Measurements from ENCODE around the gene CTNNA2.
A peak's percentile ranks its signal among the peaks of the same experiment; 100 is the strongest.

Gene CTNNA2

GRCh38 chr2:80461505-80462197, 948.8 kb downstream of the CTNNA2 start:
- DNase-seq = no peak

- DNase-seq = no peak
Measured at GRCh38 chr2:80462654-80463053, 949.8 kb downstream of the CTNNA2 start.

- DNase-seq = no peak
Measured at GRCh38 chr2:80464275-80464674, 951.4 kb downstream of the CTNNA2 start.

GRCh38 chr2:80467262-80467811, 954.5 kb downstream of the CTNNA2 start:
- no peak for DNase-seq

- no peak for DNase-seq
Measured at GRCh38 chr2:80469428-80469827, 956.6 kb downstream of the CTNNA2 start.

- no peak for DNase-seq
Measured at GRCh38 chr2:80473069-80473468, 960.2 kb downstream of the CTNNA2 start.

GRCh38 chr2:80473796-80474195, 960.9 kb downstream of the CTNNA2 start:
- DNase-seq = no peak

GRCh38 chr2:80475970-80476369, 963.1 kb downstream of the CTNNA2 start:
- DNase-seq = no peak

GRCh38 chr2:80476535-80477117, 963.8 kb downstream of the CTNNA2 start:
- DNase-seq = no peak

- DNase-seq = no peak
Measured at GRCh38 chr2:80482276-80482675, 969.4 kb downstream of the CTNNA2 start.

GRCh38 chr2:80489717-80490116, 976.9 kb downstream of the CTNNA2 start:
- no peak for DNase-seq

- DNase-seq = no peak
Measured at GRCh38 chr2:80490964-80491363, 978.1 kb downstream of the CTNNA2 start.

- DNase-seq = no peak
Measured at GRCh38 chr2:80496346-80496745, 983.5 kb downstream of the CTNNA2 start.

- no peak for DNase-seq
Measured at GRCh38 chr2:80496775-80497174, 983.9 kb downstream of the CTNNA2 start.

GRCh38 chr2:80499095-80499494, 986.2 kb downstream of the CTNNA2 start:
- peak; percentile 58 for DNase-seq

- DNase-seq = no peak
Measured at GRCh38 chr2:80501874-80502624, 989.2 kb downstream of the CTNNA2 start.

GRCh38 chr2:80506563-80506962, 993.7 kb downstream of the CTNNA2 start:
- no peak for DNase-seq

GRCh38 chr2:80510716-80511115, 997.9 kb downstream of the CTNNA2 start:
- no peak for DNase-seq

- no peak for DNase-seq
Measured at GRCh38 chr2:80515964-80516363, 1003.1 kb downstream of the CTNNA2 start.

- no peak for DNase-seq
Measured at GRCh38 chr2:80517316-80517715, 1004.5 kb downstream of the CTNNA2 start.

GRCh38 chr2:80519121-80519643, 1006.3 kb downstream of the CTNNA2 start:
- no peak for DNase-seq

GRCh38 chr2:80519699-80520291, 1006.9 kb downstream of the CTNNA2 start:
- DNase-seq = no peak

- DNase-seq = no peak
Measured at GRCh38 chr2:80525152-80525551, 1012.3 kb downstream of the CTNNA2 start.
